WTC11 (cell line): ENCODE results near the gene APPBP2. TPM values are rescaled to one million over a fixed set of nuclear protein-coding genes. Genes with fewer than 3 reads are reported as not detected.

Experiments used
- ATAC-seq: fragments of 200-7000 bp; cut with Tn5 transposase; 2 replicates; pipeline ENCODE4 v1.10.0; 2021; ENCODE audit warnings: mild to moderate bottlenecking, moderate library complexity
- CTCF ChIA-PET: fragments of 300-600 bp; sonication (Branson Sonifier 250); formaldehyde crosslinking; loops from one replicate; lab custom pipeline; 2021; ENCODE audit warnings: antibody characterized with exemption; lab: Charles Lee
- POLR2A ChIA-PET: fragments of 350-600 bp; sonication (Branson Sonifier 250); formaldehyde crosslinking; loops from one replicate; lab custom pipeline; 2021; ENCODE audit warnings: antibody characterized with exemption; lab: Charles Lee
- DNase-seq: peaks from one replicate; pipeline ENCODE4 v3.0.0; 2021; ENCODE audit warnings: low spot score
- H3K27ac Mint-ChIP-seq: 2 replicates; pipeline ENCODE4 v1.8.0; 2021; ENCODE audit warnings: mixed read lengths
- H3K27me3 Mint-ChIP-seq: 2 replicates; pipeline ENCODE4 v1.8.0; 2021; ENCODE audit warnings: low read depth, mild to moderate bottlenecking, moderate library complexity, mixed read lengths
- H3K36me3 Mint-ChIP-seq: 2 replicates; pipeline ENCODE4 v1.8.0; 2021; ENCODE audit warnings: mixed read lengths
- H3K4me1 Mint-ChIP-seq: 2 replicates; pipeline ENCODE4 v1.8.0; 2022; ENCODE audit warnings: mixed read lengths
- H3K4me3 Mint-ChIP-seq: 2 replicates; pipeline ENCODE4 v1.8.0; 2021; ENCODE audit warnings: mild to moderate bottlenecking, moderate library complexity, mixed read lengths
- H3K9me3 Mint-ChIP-seq: 2 replicates; pipeline ENCODE4 v1.8.0; 2021; ENCODE audit warnings: mixed read lengths
- AFF4 ChIP-seq: sonication (generic); formaldehyde crosslinking; IDR thresholded peaks from 2 replicates; pipeline ENCODE4 v1.8.1; 2023; ENCODE audit warnings: mild to moderate bottlenecking, missing genetic modification reagents, borderline replicate concordance
- CBFB ChIP-seq: sonication (generic); formaldehyde crosslinking; IDR thresholded peaks from 2 replicates; pipeline ENCODE4 v1.8.1; 2022; ENCODE audit warnings: mild to moderate bottlenecking, low read depth, missing genetic modification reagents
- E2F5 ChIP-seq: sonication (generic); formaldehyde crosslinking; IDR thresholded peaks from 2 replicates; pipeline ENCODE4 v1.8.1; 2022; ENCODE audit warnings: mild to moderate bottlenecking, moderate library complexity, missing genetic modification reagents
- FOXP1 ChIP-seq: sonication (generic); formaldehyde crosslinking; IDR thresholded peaks from 2 replicates; pipeline ENCODE4 v1.8.0; 2022; ENCODE audit warnings: missing genetic modification reagents, mild to moderate bottlenecking, moderate library complexity, borderline replicate concordance
- JAZF1 ChIP-seq: fragments of 250-450 bp; sonication (Bioruptor Pico); IDR thresholded peaks from 2 replicates; pipeline ENCODE4 v1.9.0; 2021; ENCODE audit warnings: moderate library complexity, mild to moderate bottlenecking, inconsistent platforms
- NFATC4 ChIP-seq: fragments of 250-450 bp; sonication (Bioruptor Pico); IDR thresholded peaks from 2 replicates; pipeline ENCODE4 v1.9.0; 2021; ENCODE audit warnings: mild to moderate bottlenecking
- NR1H2 ChIP-seq: sonication (generic); formaldehyde crosslinking; IDR thresholded peaks from 2 replicates; pipeline ENCODE4 v1.9.0; 2021; ENCODE audit warnings: mild to moderate bottlenecking, moderate library complexity, missing genetic modification reagents
- SMAD4 ChIP-seq: sonication (generic); formaldehyde crosslinking; IDR thresholded peaks from 2 replicates; pipeline ENCODE4 v1.8.0; 2022; ENCODE audit warnings: mild to moderate bottlenecking, missing genetic modification reagents
- TEAD1 ChIP-seq: sonication (generic); formaldehyde crosslinking; IDR thresholded peaks from 2 replicates; pipeline ENCODE4 v1.8.0; 2022; ENCODE audit warnings: mild to moderate bottlenecking, missing genetic modification reagents
- TEAD4 ChIP-seq: sonication (generic); formaldehyde crosslinking; IDR thresholded peaks from 2 replicates; pipeline ENCODE4 v1.8.0; 2022; ENCODE audit warnings: mild to moderate bottlenecking, missing genetic modification reagents
- ZBTB21 ChIP-seq: sonication (generic); formaldehyde crosslinking; IDR thresholded peaks from 2 replicates; pipeline ENCODE4 v1.8.1; 2023; ENCODE audit warnings: mild to moderate bottlenecking, missing genetic modification reagents, borderline replicate concordance
- ZNF219 ChIP-seq: sonication (generic); formaldehyde crosslinking; IDR thresholded peaks from 2 replicates; pipeline ENCODE4 v1.8.0; 2023; ENCODE audit warnings: missing genetic modification reagents, mild to moderate bottlenecking, borderline replicate concordance
- ZNF263 ChIP-seq: sonication (generic); formaldehyde crosslinking; IDR thresholded peaks from 2 replicates; pipeline ENCODE4 v1.8.1; 2022; ENCODE audit warnings: low read depth, mild to moderate bottlenecking, moderate library complexity, missing genetic modification reagents
- ZNF396 ChIP-seq: fragments of 250-450 bp; sonication (Bioruptor Pico); IDR thresholded peaks from 2 replicates; pipeline ENCODE4 v1.8.0; 2021; ENCODE audit warnings: mild to moderate bottlenecking, moderate library complexity, borderline replicate concordance
- ZNF423 ChIP-seq: fragments of 250-450 bp; sonication (Bioruptor Pico); IDR thresholded peaks from 2 replicates; pipeline ENCODE4 v2.1.2; 2022; ENCODE audit warnings: mild to moderate bottlenecking, moderate library complexity
- total RNA-seq: library from RNA; stranded (reverse); gene quantifications from 3 replicates; pipeline ENCODE4 v1.2.3, GENCODE V29; 2021
- TF ChIP-seq, protein P1 (sequence below): sonication (generic); formaldehyde crosslinking; IDR thresholded peaks from 2 replicates; pipeline ENCODE4 v1.8.1; 2022; ENCODE audit warnings: low read depth, mild to moderate bottlenecking, moderate library complexity, missing genetic modification reagents, borderline replicate concordance
- TF ChIP-seq, protein P2 (sequence below): sonication (generic); formaldehyde crosslinking; conservative IDR thresholded peaks from 2 replicates; pipeline ENCODE4 v1.8.1; 2023; ENCODE audit warnings: mild to moderate bottlenecking, low read depth, missing genetic modification reagents, moderate library complexity
- TF ChIP-seq, protein P3 (sequence below): sonication (generic); formaldehyde crosslinking; IDR thresholded peaks from 2 replicates; pipeline ENCODE4 v1.8.0; 2022; ENCODE audit warnings: mild to moderate bottlenecking, missing genetic modification reagents
- TF ChIP-seq, protein P4 (sequence below): sonication (generic); formaldehyde crosslinking; IDR thresholded peaks from 2 replicates; pipeline ENCODE4 v1.8.0; 2022; ENCODE audit warnings: mild to moderate bottlenecking, missing genetic modification reagents
- TF ChIP-seq, protein P5 (sequence below): sonication (generic); formaldehyde crosslinking; IDR thresholded peaks from 2 replicates; pipeline ENCODE4 v1.8.0; 2022; ENCODE audit warnings: missing genetic modification reagents
- TF ChIP-seq, protein P6 (sequence below): sonication (generic); formaldehyde crosslinking; IDR thresholded peaks from 2 replicates; pipeline ENCODE4 v1.8.1; 2022; ENCODE audit warnings: missing genetic modification reagents, borderline replicate concordance

Gene APPBP2
- total RNA-seq, 1 experiment from 2014 or later = 15.3 TPM

DNA sequence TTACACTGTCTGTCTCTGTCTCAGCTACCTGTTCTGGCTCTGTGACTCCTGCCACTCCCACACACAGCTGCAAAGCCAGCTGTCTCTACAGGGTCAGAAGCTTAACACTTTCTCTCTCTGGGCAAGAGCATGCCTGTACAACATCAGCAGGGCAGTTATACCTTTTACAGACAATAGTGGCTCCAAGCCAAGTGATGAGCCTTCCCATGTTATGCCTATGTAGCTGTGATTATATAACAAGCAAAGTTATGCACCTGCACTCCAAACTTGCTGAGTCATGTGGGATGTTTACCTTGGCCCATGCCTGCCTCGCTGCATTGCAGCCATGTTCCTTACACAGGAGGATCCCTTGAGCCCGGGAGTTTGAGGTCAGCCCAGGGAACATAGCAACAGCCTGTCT lies 31.8 kb upstream of the APPBP2 start (continued):
- TF ChIP-seq, protein P1, sequence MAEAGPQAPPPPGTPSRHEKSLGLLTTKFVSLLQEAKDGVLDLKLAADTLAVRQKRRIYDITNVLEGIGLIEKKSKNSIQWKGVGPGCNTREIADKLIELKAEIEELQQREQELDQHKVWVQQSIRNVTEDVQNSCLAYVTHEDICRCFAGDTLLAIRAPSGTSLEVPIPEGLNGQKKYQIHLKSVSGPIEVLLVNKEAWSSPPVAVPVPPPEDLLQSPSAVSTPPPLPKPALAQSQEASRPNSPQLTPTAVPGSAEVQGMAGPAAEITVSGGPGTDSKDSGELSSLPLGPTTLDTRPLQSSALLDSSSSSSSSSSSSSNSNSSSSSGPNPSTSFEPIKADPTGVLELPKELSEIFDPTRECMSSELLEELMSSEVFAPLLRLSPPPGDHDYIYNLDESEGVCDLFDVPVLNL (CRISPR knock-in tag) = no peak
- TF ChIP-seq ZNF219 (no peak), ZNF263 (CRISPR knock-in tag) (no peak), E2F5 (CRISPR knock-in tag) (no peak), ZNF423 (CRISPR knock-in tag) (no peak), CBFB (CRISPR knock-in tag) (no peak), TEAD4 (CRISPR knock-in tag) (no peak)
- TF ChIP-seq, protein P2, sequence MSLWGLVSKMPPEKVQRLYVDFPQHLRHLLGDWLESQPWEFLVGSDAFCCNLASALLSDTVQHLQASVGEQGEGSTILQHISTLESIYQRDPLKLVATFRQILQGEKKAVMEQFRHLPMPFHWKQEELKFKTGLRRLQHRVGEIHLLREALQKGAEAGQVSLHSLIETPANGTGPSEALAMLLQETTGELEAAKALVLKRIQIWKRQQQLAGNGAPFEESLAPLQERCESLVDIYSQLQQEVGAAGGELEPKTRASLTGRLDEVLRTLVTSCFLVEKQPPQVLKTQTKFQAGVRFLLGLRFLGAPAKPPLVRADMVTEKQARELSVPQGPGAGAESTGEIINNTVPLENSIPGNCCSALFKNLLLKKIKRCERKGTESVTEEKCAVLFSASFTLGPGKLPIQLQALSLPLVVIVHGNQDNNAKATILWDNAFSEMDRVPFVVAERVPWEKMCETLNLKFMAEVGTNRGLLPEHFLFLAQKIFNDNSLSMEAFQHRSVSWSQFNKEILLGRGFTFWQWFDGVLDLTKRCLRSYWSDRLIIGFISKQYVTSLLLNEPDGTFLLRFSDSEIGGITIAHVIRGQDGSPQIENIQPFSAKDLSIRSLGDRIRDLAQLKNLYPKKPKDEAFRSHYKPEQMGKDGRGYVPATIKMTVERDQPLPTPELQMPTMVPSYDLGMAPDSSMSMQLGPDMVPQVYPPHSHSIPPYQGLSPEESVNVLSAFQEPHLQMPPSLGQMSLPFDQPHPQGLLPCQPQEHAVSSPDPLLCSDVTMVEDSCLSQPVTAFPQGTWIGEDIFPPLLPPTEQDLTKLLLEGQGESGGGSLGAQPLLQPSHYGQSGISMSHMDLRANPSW (CRISPR knock-in tag) = no peak
- TF ChIP-seq, protein P3, sequence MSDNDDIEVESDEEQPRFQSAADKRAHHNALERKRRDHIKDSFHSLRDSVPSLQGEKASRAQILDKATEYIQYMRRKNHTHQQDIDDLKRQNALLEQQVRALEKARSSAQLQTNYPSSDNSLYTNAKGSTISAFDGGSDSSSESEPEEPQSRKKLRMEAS (CRISPR knock-in tag) = no peak

DNA sequence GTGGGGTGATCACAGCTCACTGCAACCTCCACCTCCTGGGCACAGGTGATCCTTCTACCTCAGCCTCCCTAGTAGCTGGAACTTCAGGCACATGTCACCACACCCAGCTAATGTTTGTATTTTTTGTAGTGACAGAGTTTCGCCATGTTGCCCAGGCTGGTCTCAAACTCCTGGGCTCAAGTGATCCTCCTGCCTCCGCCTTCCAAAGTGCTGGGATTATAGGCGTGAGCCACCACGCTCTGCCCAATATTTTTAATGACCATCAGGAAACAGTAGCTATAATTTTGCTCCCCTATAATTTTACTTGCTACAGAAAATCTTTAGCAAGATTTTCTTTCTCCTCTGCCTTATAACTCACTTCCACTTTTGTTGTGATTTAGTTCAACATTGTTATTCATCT lies 29.7 kb upstream of the APPBP2 start:
- peaks cover 53% of the 10 kb centered on the region for H3K9me3 Mint-ChIP-seq
- POLR2A ChIA-PET = no interaction called here
- TF ChIP-seq TEAD4 (CRISPR knock-in tag) (no peak), SMAD4 (CRISPR knock-in tag) (no peak), JAZF1 (CRISPR knock-in tag) (no peak), ZNF396 (no peak), NFATC4 (CRISPR knock-in tag) (no peak), AFF4 (no peak), FOXP1 (CRISPR knock-in tag) (no peak), ZBTB21 (CRISPR knock-in tag) (no peak), NR1H2 (no peak), TEAD1 (CRISPR knock-in tag) (no peak)
- TF ChIP-seq, protein P4, sequence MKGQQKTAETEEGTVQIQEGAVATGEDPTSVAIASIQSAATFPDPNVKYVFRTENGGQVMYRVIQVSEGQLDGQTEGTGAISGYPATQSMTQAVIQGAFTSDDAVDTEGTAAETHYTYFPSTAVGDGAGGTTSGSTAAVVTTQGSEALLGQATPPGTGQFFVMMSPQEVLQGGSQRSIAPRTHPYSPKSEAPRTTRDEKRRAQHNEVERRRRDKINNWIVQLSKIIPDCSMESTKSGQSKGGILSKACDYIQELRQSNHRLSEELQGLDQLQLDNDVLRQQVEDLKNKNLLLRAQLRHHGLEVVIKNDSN (CRISPR knock-in tag) = no peak
- TF ChIP-seq, protein P5, sequence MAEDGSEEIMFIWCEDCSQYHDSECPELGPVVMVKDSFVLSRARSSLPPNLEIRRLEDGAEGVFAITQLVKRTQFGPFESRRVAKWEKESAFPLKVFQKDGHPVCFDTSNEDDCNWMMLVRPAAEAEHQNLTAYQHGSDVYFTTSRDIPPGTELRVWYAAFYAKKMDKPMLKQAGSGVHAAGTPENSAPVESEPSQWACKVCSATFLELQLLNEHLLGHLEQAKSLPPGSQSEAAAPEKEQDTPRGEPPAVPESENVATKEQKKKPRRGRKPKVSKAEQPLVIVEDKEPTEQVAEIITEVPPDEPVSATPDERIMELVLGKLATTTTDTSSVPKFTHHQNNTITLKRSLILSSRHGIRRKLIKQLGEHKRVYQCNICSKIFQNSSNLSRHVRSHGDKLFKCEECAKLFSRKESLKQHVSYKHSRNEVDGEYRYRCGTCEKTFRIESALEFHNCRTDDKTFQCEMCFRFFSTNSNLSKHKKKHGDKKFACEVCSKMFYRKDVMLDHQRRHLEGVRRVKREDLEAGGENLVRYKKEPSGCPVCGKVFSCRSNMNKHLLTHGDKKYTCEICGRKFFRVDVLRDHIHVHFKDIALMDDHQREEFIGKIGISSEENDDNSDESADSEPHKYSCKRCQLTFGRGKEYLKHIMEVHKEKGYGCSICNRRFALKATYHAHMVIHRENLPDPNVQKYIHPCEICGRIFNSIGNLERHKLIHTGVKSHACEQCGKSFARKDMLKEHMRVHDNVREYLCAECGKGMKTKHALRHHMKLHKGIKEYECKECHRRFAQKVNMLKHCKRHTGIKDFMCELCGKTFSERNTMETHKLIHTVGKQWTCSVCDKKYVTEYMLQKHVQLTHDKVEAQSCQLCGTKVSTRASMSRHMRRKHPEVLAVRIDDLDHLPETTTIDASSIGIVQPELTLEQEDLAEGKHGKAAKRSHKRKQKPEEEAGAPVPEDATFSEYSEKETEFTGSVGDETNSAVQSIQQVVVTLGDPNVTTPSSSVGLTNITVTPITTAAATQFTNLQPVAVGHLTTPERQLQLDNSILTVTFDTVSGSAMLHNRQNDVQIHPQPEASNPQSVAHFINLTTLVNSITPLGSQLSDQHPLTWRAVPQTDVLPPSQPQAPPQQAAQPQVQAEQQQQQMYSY (CRISPR knock-in tag) = no peak
- TF ChIP-seq, protein P6, sequence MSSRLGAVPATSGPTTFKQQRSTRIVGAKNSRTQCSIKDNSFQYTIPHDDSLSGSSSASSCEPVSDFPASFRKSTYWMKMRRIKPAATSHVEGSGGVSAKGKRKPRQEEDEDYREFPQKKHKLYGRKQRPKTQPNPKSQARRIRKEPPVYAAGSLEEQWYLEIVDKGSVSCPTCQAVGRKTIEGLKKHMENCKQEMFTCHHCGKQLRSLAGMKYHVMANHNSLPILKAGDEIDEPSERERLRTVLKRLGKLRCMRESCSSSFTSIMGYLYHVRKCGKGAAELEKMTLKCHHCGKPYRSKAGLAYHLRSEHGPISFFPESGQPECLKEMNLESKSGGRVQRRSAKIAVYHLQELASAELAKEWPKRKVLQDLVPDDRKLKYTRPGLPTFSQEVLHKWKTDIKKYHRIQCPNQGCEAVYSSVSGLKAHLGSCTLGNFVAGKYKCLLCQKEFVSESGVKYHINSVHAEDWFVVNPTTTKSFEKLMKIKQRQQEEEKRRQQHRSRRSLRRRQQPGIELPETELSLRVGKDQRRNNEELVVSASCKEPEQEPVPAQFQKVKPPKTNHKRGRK (CRISPR knock-in tag) = no peak
- TF ChIP-seq, protein P3 (CRISPR knock-in tag) = no peak

More for the DNA sequence above, 29.7 kb upstream of the APPBP2 start:
- CTCF ChIA-PET = interaction anchor here (0.7 to 3.4 kb wide), 2 partner anchors 12 to 14 kb away, joined by 3 to 17 read pairs; no protein-coding TSS in a partner anchor
- ATAC-seq = no peak
- Mint-ChIP-seq H3K27ac (no peak overlapping the region), H3K4me3 (no peak overlapping the region), H3K4me1 (no peaks in the 10 kb centered on the region), H3K27me3 (peaks cover 6% of the 10 kb centered on the region), H3K36me3 (peaks cover 31% of the 10 kb centered on the region)
- DNase-seq = no peak
